IMR-90 (cell line): ENCODE results near the gene PCDHA1. TPM values are rescaled to one million over a fixed set of nuclear protein-coding genes. Genes with fewer than 3 reads are reported as not detected.

ENCODE experiments used
- ATAC-seq: fragments of 200-7000 bp; cut with Tn5 transposase; 2 replicates; pipeline ENCODE4 v1.9.1; 2020; ENCODE audit warnings: low read depth, mild to moderate bottlenecking, moderate library complexity
- BruUV-seq: library from RNA; stranded (reverse); fragments of 400-500 nt; replicated peaks from 2 replicates; lab custom pipeline; 2021; lab: Mats Ljungman, UMichigan
- CTCF ChIA-PET: fragments of 300-600 bp; formaldehyde crosslinking; extraction: SDS; loops from one replicate; lab custom pipeline; 2021; ENCODE audit warnings: antibody characterized with exemption; lab: Yijun Ruan, JAX
- POLR2A ChIA-PET: fragments of 300-600 bp; sonication (Branson Sonifier 250); formaldehyde crosslinking; loops from one replicate; lab custom pipeline; 2022; ENCODE audit warnings: antibody characterized with exemption; ENCODE audit not compliant: unreplicated experiment; lab: Charles Lee
- DNase-seq: peaks from one replicate; pipeline ENCODE4 v3.0.0; 2013
- H2AFZ ChIP-seq: replicated peaks from 2 replicates; pipeline ENCODE3; 2013; ENCODE audit warnings: low read length, mild to moderate bottlenecking; ENCODE audit not compliant: poor library complexity
- H2AK5ac ChIP-seq: 2 replicates; pipeline ENCODE4 v1.6.1; 2013; ENCODE audit warnings: low read depth, low read length, inconsistent platforms
- H2AK9ac ChIP-seq: replicated peaks from 2 replicates; pipeline ENCODE3; 2013; ENCODE audit warnings: mild to moderate bottlenecking, low read depth, low read length, moderate library complexity; ENCODE audit not compliant: poor library complexity
- H2BK120ac ChIP-seq: 2 replicates; pipeline ENCODE4 v1.6.1; 2013; ENCODE audit warnings: low read depth, low read length, inconsistent platforms
- H2BK15ac ChIP-seq: 3 replicates; pipeline ENCODE4 v1.6.1; 2013; ENCODE audit warnings: low read depth, low read length, inconsistent platforms
- H2BK20ac ChIP-seq: 2 replicates; pipeline ENCODE4 v1.6.1; 2013; ENCODE audit warnings: low read depth, mild to moderate bottlenecking, inconsistent platforms, low read length, moderate library complexity
- H2BK5ac ChIP-seq: 2 replicates; pipeline ENCODE4 v1.6.1; 2013; ENCODE audit warnings: mild to moderate bottlenecking, low read depth, low read length, inconsistent platforms; ENCODE audit not compliant: poor library complexity, severe bottlenecking
- H3K14ac ChIP-seq: replicated peaks from 2 replicates; pipeline ENCODE4 v1.6.1; 2013; ENCODE audit warnings: low read depth, low read length, inconsistent platforms
- H3K18ac ChIP-seq: 2 replicates; pipeline ENCODE4 v1.6.1; 2013; ENCODE audit warnings: low read depth, low read length, control low read depth
- H3K23ac ChIP-seq: 2 replicates; pipeline ENCODE4 v1.6.1; 2013; ENCODE audit warnings: low read depth, low read length, inconsistent platforms
- H3K27ac ChIP-seq: 2 replicates; pipeline ENCODE4 v1.5.1; 2013; ENCODE audit warnings: mild to moderate bottlenecking, control low read depth, low read length; ENCODE audit not compliant: insufficient read depth
- H3K27me3 ChIP-seq: 2 replicates; pipeline ENCODE4 v1.6.1; 2013; ENCODE audit warnings: low read length; ENCODE audit not compliant: control insufficient read depth, insufficient read depth
- H3K36me3 ChIP-seq: 2 replicates; pipeline ENCODE4 v1.6.1; 2013; ENCODE audit warnings: low read length, mixed read lengths; ENCODE audit not compliant: control insufficient read depth, insufficient read depth
- H3K4ac ChIP-seq: 2 replicates; pipeline ENCODE4 v1.6.1; 2013; ENCODE audit warnings: low read depth, low read length, inconsistent platforms
- H3K4me1 ChIP-seq: 2 replicates; pipeline ENCODE4 v1.6.1; 2013; ENCODE audit warnings: low read length, mixed read lengths; ENCODE audit not compliant: control insufficient read depth, insufficient read depth
- H3K4me2 ChIP-seq: 2 replicates; pipeline ENCODE4 v1.6.1; 2013; ENCODE audit warnings: low read depth, mild to moderate bottlenecking, control low read depth, low read length, moderate library complexity
- H3K4me3 ChIP-seq: 2 replicates; pipeline ENCODE4 v1.5.1; 2013; ENCODE audit warnings: low read depth, mild to moderate bottlenecking, control low read depth, low read length, moderate library complexity; ENCODE audit not compliant: insufficient read depth
- H3K56ac ChIP-seq: 2 replicates; pipeline ENCODE4 v1.6.1; 2013; ENCODE audit warnings: low read length, inconsistent platforms; ENCODE audit not compliant: insufficient read depth; ENCODE audit errors: extremely low read depth
- H3K79me1 ChIP-seq, 2 experiments: 2 replicates each; pipeline ENCODE4 v1.6.1; 2013; ENCODE audit warnings: low read length in 2 of 2, inconsistent platforms in 1 of 2, low read depth in 1 of 2
- H3K9ac ChIP-seq: 2 replicates; pipeline ENCODE4 v1.6.1; 2013; ENCODE audit warnings: low read depth, low read length, control low read depth
- H3K9me1 ChIP-seq: 2 replicates; pipeline ENCODE4 v1.6.1; 2013; ENCODE audit warnings: low read length, inconsistent platforms; ENCODE audit not compliant: insufficient read depth
- H3K9me3 ChIP-seq: 2 replicates; pipeline ENCODE4 v1.6.1; 2013; ENCODE audit warnings: low read length; ENCODE audit not compliant: control insufficient read depth, insufficient read depth
- H4K20me1 ChIP-seq: 2 replicates; pipeline ENCODE4 v1.6.1; 2013; ENCODE audit warnings: low read length, inconsistent platforms; ENCODE audit not compliant: insufficient read depth
- H4K5ac ChIP-seq: 2 replicates; pipeline ENCODE4 v1.6.1; 2013; ENCODE audit warnings: mild to moderate bottlenecking, low read depth, low read length, control low read depth
- H4K8ac ChIP-seq, 2 experiments: 2 replicates each; pipeline ENCODE4 v1.6.1; 2013; ENCODE audit warnings: low read depth in 2 of 2, low read length in 2 of 2, control low read depth in 1 of 2, inconsistent platforms in 1 of 2
- H4K91ac ChIP-seq: 2 replicates; pipeline ENCODE4 v1.6.1; 2013; ENCODE audit warnings: low read depth, low read length, inconsistent platforms; ENCODE audit not compliant: insufficient read depth
- NFE2L2 ChIP-seq: fragments of 150-350 bp; IDR thresholded peaks from 2 replicates; pipeline ENCODE4 v1.6.1; 2016; ENCODE audit warnings: low read depth, mild to moderate bottlenecking, low read length
- WGBS, 2 experiments: methylation state at CpG; one replicate each; pipeline versions ENCODE4 v1.1.5 to v1.1.7; 2013; ENCODE audit warnings: missing lambda C conversion rate in 2 of 2; ENCODE audit not compliant: insufficient read length in 1 of 2; ENCODE audit errors: extremely low coverage in 2 of 2; 5-methylcytosine and 5-hydroxymethylcytosine counted together
- dilution Hi-C: fragments of 300-500 bp; cut with HindIII; formaldehyde crosslinking; loops from one replicate; pipeline ENCODE4 v1.14.3; 2018; ENCODE audit warnings: low sequenced_read_pairs; ENCODE audit not compliant: unreplicated experiment
- in situ Hi-C: fragments of 300-500 bp; cut with MboI; formaldehyde crosslinking; loops from 3 replicates; pipeline ENCODE4 v1.14.3; 2019; ENCODE audit warnings: low sequenced_read_pairs, inconsistent platforms, mixed read lengths
- intact Hi-C: fragments of 100-400 bp; cut with micrococcal nuclease; formaldehyde crosslinking; loops from 2 replicates; pipeline ENCODE4 v1.10.0; 2022
- polyA plus RNA-seq, 3 experiments: library from polyadenylated mRNA; depleted of rRNA; stranded (reverse); fragments of >200 nt; gene quantifications; 2 replicates each; pipeline ENCODE4 v1.2.3, GENCODE V29; 2012; ENCODE audit warnings: low replicate concordance in 1 of 3
- total RNA-seq: library from RNA; depleted of rRNA; stranded (reverse); fragments of >200 nt; gene quantifications from 2 replicates; pipeline ENCODE4 v1.2.3, GENCODE V29; 2012

PCDHA1 gene
- total and polyA plus RNA-seq, 2 of the 4 experiments (the other 2 are of a cell fraction) = under 0.01 to 0.05 TPM

DNA sequence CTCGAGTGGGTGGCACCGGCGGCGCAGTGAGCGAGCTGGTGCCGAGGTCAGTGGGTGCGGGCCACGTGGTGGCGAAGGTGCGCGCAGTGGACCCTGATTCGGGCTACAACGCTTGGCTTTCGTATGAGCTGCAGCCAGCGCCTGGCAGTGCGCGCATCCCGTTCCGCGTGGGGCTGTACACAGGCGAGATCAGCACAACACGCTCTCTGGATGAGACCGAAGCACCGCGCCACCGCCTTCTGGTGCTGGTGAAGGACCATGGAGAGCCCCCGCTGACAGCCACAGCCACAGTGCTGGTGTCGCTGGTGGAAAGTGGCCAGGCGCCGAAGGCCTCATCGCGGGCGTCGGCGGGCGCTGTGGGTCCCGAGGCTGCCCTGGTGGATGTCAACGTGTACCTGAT is 37.5 kb downstream of the PCDHA1 start:
- no peak overlapping the region for H4K8ac ChIP-seq
- H3K14ac ChIP-seq = no peak overlapping the region
- H2BK5ac ChIP-seq = no peak overlapping the region
- H3K36me3 ChIP-seq = no peaks in the 10 kb centered on the region
- H3K9me3 ChIP-seq = peaks cover 12% of the 10 kb centered on the region
- POLR2A ChIA-PET = no interaction called here
- H3K9ac ChIP-seq = no peak overlapping the region
- ATAC-seq (no peak), DNase-seq (no peak)
- in situ Hi-C loops = no loop called here
- no peaks in the 10 kb centered on the region for H3K27me3 ChIP-seq
- H4K91ac ChIP-seq = no peak overlapping the region
- no peak overlapping the region for H3K56ac ChIP-seq
- dilution Hi-C loops = no loop called here
- no peak overlapping the region for H2BK120ac ChIP-seq
- CTCF ChIA-PET = no interaction called here
- no peaks in the 10 kb centered on the region for H3K79me1 ChIP-seq
- H3K9me1 ChIP-seq = no peaks in the 10 kb centered on the region
- no TSS peak for BruUV-seq
- no peak overlapping the region for H3K27ac ChIP-seq
- no peak overlapping the region for H2BK15ac ChIP-seq
- no peaks in the 10 kb centered on the region for H4K20me1 ChIP-seq
- H2AK5ac ChIP-seq = no peak overlapping the region
- H3K23ac ChIP-seq = no peak overlapping the region
- no peak overlapping the region for H4K5ac ChIP-seq
- no peak overlapping the region for H3K4me2 ChIP-seq
- no peak for TF ChIP-seq NFE2L2
- no peak overlapping the region for H2BK20ac ChIP-seq
- 63% methylated on average over 20 of the region's 38 CpGs; no CpG with 5 or more reads in 1 of the 2 experiments for WGBS, 2 experiments
- no peak overlapping the region for H3K4ac ChIP-seq
- no peak overlapping the region for H3K18ac ChIP-seq
- H2AK9ac ChIP-seq = no peak overlapping the region
- H2AFZ ChIP-seq = no peak overlapping the region
- intact Hi-C loops = no loop called here
- no peaks in the 10 kb centered on the region for H3K4me1 ChIP-seq
- no peak overlapping the region for H3K4me3 ChIP-seq
